ENCODE measurements around the gene SLAMF9. TPM values are rescaled to one million over a fixed set of nuclear protein-coding genes. Genes with fewer than 3 reads are reported as not detected.
"Not testable (repeated sequence)": the region's sequence is repeated elsewhere in the genome, so short reads cannot be mapped to it uniquely, and the experiment has no call there.

The SLAMF9 gene
- total and polyA plus RNA-seq, 2 of the 8 experiments (the other 6 are each of a cell fraction or from before 2014, with no cell fraction given) = not detected

DNA sequence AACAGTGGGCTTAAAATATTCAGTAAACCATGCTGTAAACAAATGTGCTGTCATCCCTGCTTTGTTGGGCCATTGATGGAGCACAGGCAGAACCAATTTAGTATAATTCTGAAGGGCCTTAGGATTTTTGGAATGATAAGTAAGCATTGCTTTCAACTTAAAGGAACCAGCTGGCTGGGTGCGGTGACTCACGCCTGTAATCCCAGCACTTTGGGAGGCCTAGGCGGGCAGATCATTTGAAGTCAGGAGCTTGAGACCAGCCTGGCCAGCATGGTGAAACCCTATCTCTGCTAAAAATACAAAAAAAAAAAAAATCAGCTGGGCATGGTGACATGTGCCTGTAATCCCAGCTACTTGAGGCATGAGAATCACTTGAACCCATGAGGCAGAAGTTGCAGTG is 50.0 kb downstream of the SLAMF9 start:
- H2BK15ac ChIP-seq (ENCODE audit: low read length); H3K9ac ChIP-seq (replicated peaks in 1 of 4; ENCODE audit: extremely low read depth in 1 of 4, low read depth in 3 of 4, low read length in 3 of 4); H2AFZ ChIP-seq (ENCODE audit: low read length); H2BK20ac ChIP-seq (ENCODE audit: low read length); H3K56ac ChIP-seq (replicated peaks; ENCODE audit: insufficient read length, low read depth, low read length); DNase-seq (ENCODE audit: low read depth in 1 of 2, low spot score in 2 of 2); FAIRE-seq; H3K4me2 ChIP-seq (ENCODE audit: insufficient read depth in 1 of 2, low read depth in 2 of 2, low read length in 2 of 2); H3K9me3 ChIP-seq (ENCODE audit: insufficient read depth in 2 of 2, low read depth in 1 of 2, low read length in 1 of 2); H4K5ac ChIP-seq (ENCODE audit: insufficient read length, low read depth, low read length); H4K8ac ChIP-seq (ENCODE audit: extremely low read depth, insufficient read depth, low read length); H3K4ac ChIP-seq (replicated peaks; ENCODE audit: insufficient read length, low read depth, low read length); H3K23me2 ChIP-seq (ENCODE audit: low read depth, low read length); H3K27me3 ChIP-seq (replicated peaks in 1 of 4; ENCODE audit: control insufficient read depth in 3 of 4, extremely low read depth in 1 of 4, insufficient read depth in 3 of 4, low read length in 3 of 4); H3K4me3 ChIP-seq (ENCODE audit: extremely low read depth in 1 of 4, insufficient read depth in 2 of 4, low read depth in 3 of 4, low read length in 4 of 4); H3K14ac ChIP-seq (ENCODE audit: insufficient read length); H3K27ac ChIP-seq (ENCODE audit: low read depth, low read length); H2BK120ac ChIP-seq (replicated peaks; ENCODE audit: low read depth, low read length); H4K91ac ChIP-seq (replicated peaks; ENCODE audit: insufficient read length, low read length); H3K79me1 ChIP-seq (ENCODE audit: low read depth, low read length); H2AK5ac ChIP-seq (ENCODE audit: low read depth, low read length); POLR2A ChIA-PET (ENCODE audit: partially characterized antibody); H3K36me3 ChIP-seq (ENCODE audit: control insufficient read depth in 2 of 4, insufficient read depth in 4 of 4, low read length in 3 of 4); H3K18ac ChIP-seq (ENCODE audit: extremely low read depth, low read length); H2BK12ac ChIP-seq (ENCODE audit: low read depth, low read length); H3K23ac ChIP-seq (ENCODE audit: insufficient read length); H2BK5ac ChIP-seq (ENCODE audit: low read depth, low read length); H4K20me1 ChIP-seq (replicated peaks in 1 of 2; ENCODE audit: control insufficient read depth in 1 of 2, insufficient read depth in 2 of 2, low read length in 2 of 2); H3K79me2 ChIP-seq (ENCODE audit: control insufficient read depth in 1 of 2, insufficient read depth in 2 of 2, low read length in 2 of 2): not testable (repeated sequence)
- CTCF ChIA-PET (ENCODE audit: partially characterized antibody) = interaction anchor here (1.3 to 2.6 kb wide), 2 partner anchors 11 to 105 kb away, joined by 4 to 10 read pairs; no protein-coding TSS in a partner anchor
- WGBS, 2 experiments (ENCODE audit: extremely low coverage in 1 of 2, insufficient coverage in 1 of 2, insufficient read length in 1 of 2, insufficient replicate concordance in 2 of 2, low coverage in 1 of 2, low lambda C conversion rate in 2 of 2, missing lambda C conversion rate in 1 of 2) = 65% methylated on average over 3 of the region's 3 CpGs; no CpG with 5 or more reads in 1 of the 2 experiments
- peaks cover 6 to 12% (median 7%) of the 10 kb centered on the region in 4 experiments for H3K4me1 ChIP-seq (replicated peaks in 1 of 4; ENCODE audit: control insufficient read depth in 3 of 4, insufficient read depth in 4 of 4, low read length in 3 of 4)

All from H1 (cell line).